Colonic mucosa (tissue), 4 donors: ENCODE results near the gene NCK2. TPM values are rescaled to one million over a fixed set of nuclear protein-coding genes. Genes with fewer than 3 reads are reported as not detected.
A peak's percentile ranks its signal among the peaks of the same experiment; 100 is the strongest.

Experiments used
- DNase-seq: peaks from one replicate; pipeline ENCODE4 v3.0.0-alpha.2; 2020
- H3K27ac ChIP-seq: fragments of 200-600 bp; one replicate; pipeline ENCODE4 v1.8.0; 2021
- H3K27me3 ChIP-seq: fragments of 200-600 bp; one replicate; pipeline ENCODE4 v1.8.0; 2021
- H3K36me3 ChIP-seq: fragments of 200-600 bp; one replicate; pipeline ENCODE4 v1.8.0; 2021
- H3K4me1 ChIP-seq: fragments of 200-600 bp; one replicate; pipeline ENCODE4 v1.8.0; 2021; ENCODE audit warnings: mild to moderate bottlenecking
- H3K4me3 ChIP-seq: fragments of 200-600 bp; one replicate; pipeline ENCODE4 v1.8.0; 2021
- H3K9ac ChIP-seq, 2 donors: one replicate each; pipeline ENCODE4 v1.7.0; 2013; ENCODE audit warnings: control low read depth in 2 of 2, low read depth in 2 of 2, low read length in 2 of 2
- H3K9me3 ChIP-seq: fragments of 200-600 bp; one replicate; pipeline ENCODE4 v1.8.0; 2021
- intact Hi-C: fragments of 100-400 bp; cut with DNase I; formaldehyde crosslinking; loops from one replicate; pipeline ENCODE4 v1.14.1; 2022
- total RNA-seq, 2 donors: library from RNA; stranded (reverse); fragmentation: NEBNext Ultra II Directional in 1 of 2; extraction: Animal tissue kit (Norgen Biotek cat#: 25700) in 1 of 2; gene quantifications; one replicate each; pipeline ENCODE4 v1.2.1, GENCODE V29; 2021
- TF ChIP-seq, protein P1 (sequence below): fragments of 200-600 bp; IDR thresholded peaks from one replicate; pipeline ENCODE4 v1.8.0; 2022; ENCODE audit warnings: antibody characterized with exemption, mild to moderate bottlenecking
- donor health status: healthy.
- donor health status: DM: no; HTN: no; CAD: no.
- donor health status: DM: no; HTN: no; CAD: no.

The NCK2 gene
- total RNA-seq, 2 donors from 2014 or later = 51.3 to 67.5 TPM

DNA sequence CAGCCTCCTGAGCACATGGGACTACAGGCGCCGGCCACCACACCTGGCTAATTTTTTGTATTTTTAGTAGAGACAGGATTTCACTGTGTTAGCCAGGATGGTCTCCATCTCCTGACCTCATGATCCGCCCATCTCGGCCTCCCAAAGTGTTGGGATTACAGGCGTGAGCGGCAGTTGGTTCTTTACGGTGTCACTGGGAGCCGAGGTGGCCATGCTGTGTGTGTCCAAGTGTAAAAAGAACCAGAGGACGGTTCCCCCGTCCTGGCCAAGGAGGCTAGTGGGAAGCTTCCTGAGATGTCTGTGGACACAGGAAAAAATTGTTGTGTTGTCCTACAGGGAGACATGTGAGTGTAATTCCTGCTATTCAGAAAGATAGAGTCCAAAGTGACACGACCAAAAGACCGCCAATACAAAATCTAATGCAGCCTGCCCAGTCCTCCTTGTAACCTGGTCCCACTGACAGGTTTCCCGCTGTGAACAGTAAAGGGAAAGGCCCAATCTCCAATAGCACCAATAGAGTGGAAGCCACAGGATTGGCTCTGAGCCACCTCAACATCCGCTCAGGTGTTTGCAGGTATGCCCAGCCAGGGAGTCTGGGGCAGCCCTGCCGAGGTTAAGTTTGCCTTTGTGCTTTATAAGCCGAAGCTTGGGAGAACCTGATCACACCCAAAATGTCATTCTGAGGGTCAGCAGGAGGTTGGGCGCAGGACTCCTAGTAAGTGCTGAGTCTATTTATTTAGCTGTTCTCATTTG, 40.6 kb downstream of the NCK2 start:
- no peak overlapping the region for H3K4me3 ChIP-seq
- H3K27me3 ChIP-seq = no peaks in the 10 kb centered on the region
- TF ChIP-seq, protein P1, sequence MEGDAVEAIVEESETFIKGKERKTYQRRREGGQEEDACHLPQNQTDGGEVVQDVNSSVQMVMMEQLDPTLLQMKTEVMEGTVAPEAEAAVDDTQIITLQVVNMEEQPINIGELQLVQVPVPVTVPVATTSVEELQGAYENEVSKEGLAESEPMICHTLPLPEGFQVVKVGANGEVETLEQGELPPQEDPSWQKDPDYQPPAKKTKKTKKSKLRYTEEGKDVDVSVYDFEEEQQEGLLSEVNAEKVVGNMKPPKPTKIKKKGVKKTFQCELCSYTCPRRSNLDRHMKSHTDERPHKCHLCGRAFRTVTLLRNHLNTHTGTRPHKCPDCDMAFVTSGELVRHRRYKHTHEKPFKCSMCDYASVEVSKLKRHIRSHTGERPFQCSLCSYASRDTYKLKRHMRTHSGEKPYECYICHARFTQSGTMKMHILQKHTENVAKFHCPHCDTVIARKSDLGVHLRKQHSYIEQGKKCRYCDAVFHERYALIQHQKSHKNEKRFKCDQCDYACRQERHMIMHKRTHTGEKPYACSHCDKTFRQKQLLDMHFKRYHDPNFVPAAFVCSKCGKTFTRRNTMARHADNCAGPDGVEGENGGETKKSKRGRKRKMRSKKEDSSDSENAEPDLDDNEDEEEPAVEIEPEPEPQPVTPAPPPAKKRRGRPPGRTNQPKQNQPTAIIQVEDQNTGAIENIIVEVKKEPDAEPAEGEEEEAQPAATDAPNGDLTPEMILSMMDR = no peak
- peaks cover 14% of the 10 kb centered on the region for H3K4me1 ChIP-seq
- no peaks in the 10 kb centered on the region for H3K36me3 ChIP-seq
- H3K9me3 ChIP-seq = no peaks in the 10 kb centered on the region
- intact Hi-C loops = no loop called here
- no peak overlapping the region for H3K9ac ChIP-seq
- DNase-seq = no peak
- no peak overlapping the region for H3K27ac ChIP-seq

DNA sequence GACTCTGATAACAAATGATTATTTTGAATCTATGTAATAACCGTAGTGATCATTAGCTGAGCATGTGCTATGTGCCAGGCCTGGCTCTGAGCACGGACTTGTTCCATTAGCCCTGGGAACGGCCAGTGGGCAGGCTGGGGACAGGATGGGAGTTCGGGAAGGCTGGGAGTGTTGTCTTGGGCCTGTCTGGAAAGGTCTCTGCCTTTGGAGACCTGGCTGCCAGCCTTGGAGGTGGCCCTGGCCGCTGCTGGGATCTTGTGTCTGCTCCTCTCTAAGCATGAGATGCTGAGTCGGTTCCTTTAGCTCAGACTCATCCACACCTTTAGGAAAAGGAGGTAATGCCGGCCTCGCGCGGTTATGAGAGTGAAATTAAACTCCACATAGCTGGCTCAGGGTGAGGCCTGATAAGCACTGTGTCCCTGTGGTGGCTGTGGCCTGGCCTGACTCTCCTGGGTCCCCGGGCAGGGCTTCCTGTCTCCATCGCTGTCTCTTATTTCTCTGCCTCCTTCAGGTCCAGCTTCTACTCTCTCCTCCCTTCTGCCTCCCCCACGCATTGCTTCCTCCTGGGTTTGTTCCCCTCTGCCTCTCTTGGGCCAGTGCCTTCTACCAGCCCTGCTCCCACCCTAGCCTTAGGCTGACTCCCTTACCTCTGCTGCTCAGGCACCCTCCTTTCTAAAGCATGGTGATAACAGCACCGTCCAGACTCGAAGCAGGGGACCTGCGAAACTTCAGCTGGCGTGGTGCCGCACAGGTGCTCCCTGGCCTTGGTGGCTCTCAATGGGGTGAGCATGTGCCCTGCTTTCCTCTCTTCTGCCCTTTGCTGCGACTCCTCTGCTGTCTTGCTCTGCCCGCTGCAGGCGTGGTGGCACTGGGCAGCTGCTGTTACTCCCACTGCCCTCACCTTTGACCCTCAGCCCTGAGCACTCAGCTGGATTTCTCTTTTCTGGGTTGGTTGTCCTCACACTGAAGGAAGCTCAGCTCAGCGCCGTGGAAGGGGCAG, 41.8 kb downstream of the NCK2 start:
- no peaks in the 10 kb centered on the region for H3K9me3 ChIP-seq
- DNase-seq = no peak
- H3K36me3 ChIP-seq = no peaks in the 10 kb centered on the region
- no peak overlapping the region for H3K27ac ChIP-seq
- H3K27me3 ChIP-seq = no peaks in the 10 kb centered on the region
- peaks cover 24% of the 10 kb centered on the region for H3K4me1 ChIP-seq
- TF ChIP-seq, protein P1 = no peak
- H3K4me3 ChIP-seq = no peak overlapping the region
- intact Hi-C loops = no loop called here
- H3K9ac ChIP-seq = no peak overlapping the region

GRCh38 chr2:105787376-105788318, 42.9 kb downstream of the NCK2 start:
- no peak overlapping the region for H3K9ac ChIP-seq
- H3K36me3 ChIP-seq = no peaks in the 10 kb centered on the region
- intact Hi-C loops = no loop called here
- H3K27ac ChIP-seq = no peak overlapping the region
- no peaks in the 10 kb centered on the region for H3K9me3 ChIP-seq
- TF ChIP-seq, protein P1 = no peak
- H3K27me3 ChIP-seq = no peaks in the 10 kb centered on the region
- DNase-seq = peak; percentile 50
- peaks cover 24% of the 10 kb centered on the region for H3K4me1 ChIP-seq
- no peak overlapping the region for H3K4me3 ChIP-seq

DNA sequence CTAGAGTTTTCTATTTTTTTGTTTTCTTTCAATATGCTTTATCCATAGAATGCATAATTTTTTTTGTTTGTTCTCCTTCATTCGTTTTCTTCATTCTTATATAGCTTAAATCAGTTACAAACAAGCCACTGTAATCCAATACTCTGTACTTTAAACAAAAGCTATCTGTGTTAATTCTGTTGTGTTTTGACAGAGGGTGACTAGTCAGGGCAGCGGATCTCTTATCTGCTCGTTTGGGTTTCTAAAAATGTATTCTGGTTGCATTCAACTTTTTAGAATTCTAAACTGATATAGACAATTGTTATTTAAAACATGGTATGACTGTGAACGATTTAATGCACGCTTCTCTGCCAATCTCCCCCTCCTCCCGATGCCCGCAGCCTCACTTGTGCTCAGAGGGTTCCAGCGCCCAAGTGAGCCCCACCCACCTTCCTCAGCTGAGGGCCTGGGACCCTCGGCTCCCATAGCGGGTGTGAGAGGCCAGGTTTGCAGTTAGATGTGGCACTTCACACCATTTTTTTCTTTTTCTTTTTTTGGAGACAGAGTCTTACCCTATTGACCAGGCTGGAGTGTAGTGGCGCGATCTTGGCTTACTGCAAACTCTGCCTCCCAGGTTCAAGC, 44.1 kb downstream of the NCK2 start:
- no peaks in the 10 kb centered on the region for H3K9me3 ChIP-seq
- H3K4me1 ChIP-seq = peaks cover 24% of the 10 kb centered on the region
- DNase-seq = no peak
- TF ChIP-seq, protein P1 = no peak
- H3K9ac ChIP-seq = no peak overlapping the region
- H3K4me3 ChIP-seq = no peak overlapping the region
- intact Hi-C loops = no loop called here
- no peak overlapping the region for H3K27ac ChIP-seq
- H3K36me3 ChIP-seq = no peaks in the 10 kb centered on the region
- no peaks in the 10 kb centered on the region for H3K27me3 ChIP-seq
